Gastrocnemius medialis (tissue), 4 donors: ENCODE measurements around the gene ZNF570. TPM values are rescaled to one million over a fixed set of nuclear protein-coding genes. Genes with fewer than 3 reads are reported as not detected.

Experiments used
- ATAC-seq, 2 donors: fragments of 150-250 bp; one replicate each; pipeline ENCODE4 v1.9.1; 2016
- DNase-seq, 2 donors: peaks; one replicate each; pipeline ENCODE4 v3.0.0-alpha.2; 2019
- H3K27ac ChIP-seq, 4 donors: fragments of 200-600 bp; sonication (generic); 1 replicate in 1 of 4; 2 replicates in 3 of 4; pipeline ENCODE4 v1.5.1; 2016 to 2018; ENCODE audit warnings: mild to moderate bottlenecking in 2 of 4, moderate library complexity in 1 of 4
- H3K27me3 ChIP-seq, 3 donors: fragments of 200-600 bp; sonication (generic) in 2 of 3; 1 replicate in 1 of 3; 2 replicates in 2 of 3; pipeline versions ENCODE4 v1.5.1 to v1.6.0; 2016 to 2019; ENCODE audit warnings: mild to moderate bottlenecking in 1 of 3, moderate library complexity in 1 of 3
- H3K36me3 ChIP-seq, 2 donors: fragments of 200-600 bp; sonication (generic) in 1 of 2; one replicate each; pipeline ENCODE4 v1.5.1; 2017 to 2018
- H3K4me1 ChIP-seq, 2 donors: fragments of 200-600 bp; sonication (generic) in 1 of 2; one replicate each; pipeline ENCODE4 v1.5.1; 2016 to 2017; ENCODE audit warnings: mild to moderate bottlenecking in 2 of 2
- H3K4me3 ChIP-seq, 4 donors: fragments of 200-600 bp; sonication (generic) in 3 of 4; 1 replicate in 1 of 4; 2 replicates in 3 of 4; pipeline ENCODE4 v1.5.1; 2016 to 2019; ENCODE audit warnings: mild to moderate bottlenecking in 2 of 4
- H3K9me3 ChIP-seq, 3 donors: fragments of 200-600 bp; sonication (generic) in 2 of 3; 1 replicate in 1 of 3; 2 replicates in 2 of 3; pipeline ENCODE4 v1.5.1; 2016 to 2019
- CTCF ChIP-seq, 5 experiments: fragments of 450-650 bp in 3 of 5; fragments of 200-600 bp in 2 of 5; sonication (generic) in 2 of 5; IDR thresholded peaks in 4 of 5; conservative IDR thresholded peaks in 1 of 5; 1 replicate in 4 of 5; 2 replicates in 1 of 5; pipeline ENCODE4 v1.5.1; 2016 to 2019; ENCODE audit warnings: antibody characterized with exemption in 5 of 5, mild to moderate bottlenecking in 3 of 5, moderate library complexity in 3 of 5
- POLR2A ChIP-seq, 2 donors: fragments of 450-650 bp; IDR thresholded peaks; one replicate each; pipeline ENCODE4 v1.6.1; 2017; ENCODE audit warnings: antibody characterized with exemption in 2 of 2, mild to moderate bottlenecking in 2 of 2, moderate library complexity in 2 of 2
- in situ Hi-C, 4 donors: fragments of 200-750 bp; cut with MboI; loops; one replicate each; pipeline versions ENCODE4 v1.15.0 to v1.8.0; 2017; ENCODE audit warnings: low sequenced_read_pairs in 4 of 4
- intact Hi-C: fragments of 100-400 bp; cut with DNase I; formaldehyde crosslinking; loops from one replicate; pipeline ENCODE4 v1.15.1; 2023; ENCODE audit warnings: low total_unique reads
- total RNA-seq, 4 donors: library from RNA; depleted of rRNA; stranded (reverse); fragments of >200 nt; gene quantifications; one replicate each; pipeline versions ENCODE4 v1.1.0 to v1.2.3, GENCODE V29; 2016

The ZNF570 gene
- total RNA-seq, 4 donors from 2014 or later = 2.3 to 3.5 (median 2.8) TPM

- no peaks in the 10 kb centered on the region for H3K27me3 ChIP-seq
- TF ChIP-seq POLR2A (IDR thresholded peaks at IDR 0.05) (no peak), CTCF (IDR thresholded peaks at IDR 0.05 in 4 of 5, conservative IDR thresholded peaks at IDR 0.05 in 1 of 5) (no peak)
- in situ Hi-C loops (no loop called here), intact Hi-C loops (loop anchor here (1.0 to 5.0 kb wide), 4 partner anchors 40 to 334 kb away; partner anchors contain the start of genes ZNF383, ZNF540, ZNF569 and ZNF571)
- ATAC-seq (peak in 1 of 2 donors; percentile 4), DNase-seq (no peak)
- peak overlapping the region; percentile 59 to 78 (median 76) for H3K4me3 ChIP-seq
- peaks cover 0 to 4% of the 10 kb centered on the region in 2 donors for H3K4me1 ChIP-seq
- peaks cover 0 to 3% (median 0%) of the 10 kb centered on the region in 3 donors for H3K9me3 ChIP-seq
- peak overlapping the region; percentile 78 to 85 (median 82) for H3K27ac ChIP-seq
- peaks cover 0 to 28% of the 10 kb centered on the region in 2 donors for H3K36me3 ChIP-seq
Observed at GRCh38 chr19:37507167-37507464, 38.0 kb downstream of the ZNF570 start.

GRCh38 chr19:37511186-37511585 lies 42.0 kb downstream of the ZNF570 start:
- Histone ChIP-seq H3K36me3 (peaks cover 0 to 51% of the 10 kb centered on the region in 2 donors), H3K4me3 (no peak overlapping the region), H3K4me1 (peaks cover 0 to 4% of the 10 kb centered on the region in 2 donors), H3K27me3 (no peaks in the 10 kb centered on the region), H3K9me3 (no peaks in the 10 kb centered on the region), H3K27ac (no peak overlapping the region)
- TF ChIP-seq POLR2A (IDR thresholded peaks at IDR 0.05) (no peak), CTCF (IDR thresholded peaks at IDR 0.05 in 4 of 5, conservative IDR thresholded peaks at IDR 0.05 in 1 of 5) (no peak)
- ATAC-seq (no peak), DNase-seq (no peak)
- intact Hi-C loops (no loop called here), in situ Hi-C loops (no loop called here)

DNA sequence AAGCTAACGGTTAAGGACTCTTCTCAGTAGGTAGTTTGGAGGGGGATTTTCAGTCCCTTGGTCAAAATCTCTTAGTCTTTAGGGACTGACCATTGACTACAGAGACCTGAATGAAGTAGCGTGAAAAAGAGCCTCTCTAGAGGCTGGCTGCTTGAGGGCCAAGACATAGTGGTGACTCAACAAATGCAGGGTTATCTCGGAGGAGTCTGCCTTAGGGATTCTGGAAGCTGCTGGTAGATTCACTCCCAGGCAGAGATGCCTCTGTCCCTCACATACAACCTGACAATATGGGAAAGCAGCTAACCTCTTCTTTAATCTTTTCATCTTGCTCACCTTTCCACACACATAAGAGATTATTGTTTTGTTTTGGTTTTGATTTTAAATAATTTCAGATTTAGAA lies 42.7 kb downstream of the ZNF570 start:
- Histone ChIP-seq H3K9me3 (no peaks in the 10 kb centered on the region), H3K36me3 (peaks cover 0 to 58% of the 10 kb centered on the region in 2 donors), H3K27me3 (no peaks in the 10 kb centered on the region), H3K4me3 (no peak overlapping the region), H3K27ac (no peak overlapping the region), H3K4me1 (peaks cover 0 to 4% of the 10 kb centered on the region in 2 donors)
- intact Hi-C loops (no loop called here), in situ Hi-C loops (no loop called here)
- DNase-seq = no peak
- TF ChIP-seq POLR2A (IDR thresholded peaks at IDR 0.05) (no peak), CTCF (IDR thresholded peaks at IDR 0.05 in 4 of 5, conservative IDR thresholded peaks at IDR 0.05 in 1 of 5) (no peak)
- no peak for ATAC-seq

GRCh38 chr19:37513397-37513796 lies 44.2 kb downstream of the ZNF570 start:
- peaks cover 0 to 64% of the 10 kb centered on the region in 2 donors for H3K36me3 ChIP-seq
- no peak for DNase-seq
- H3K9me3 ChIP-seq = peaks cover 0 to 3% (median 0%) of the 10 kb centered on the region in 3 donors
- H3K4me1 ChIP-seq = no peaks in the 10 kb centered on the region
- in situ Hi-C loops (no loop called here), intact Hi-C loops (no loop called here)
- H3K27ac ChIP-seq = no peak overlapping the region
- H3K4me3 ChIP-seq = no peak overlapping the region
- no peak for ATAC-seq
- TF ChIP-seq CTCF (IDR thresholded peaks at IDR 0.05 in 4 of 5, conservative IDR thresholded peaks at IDR 0.05 in 1 of 5) = no peak
- no peak for TF ChIP-seq POLR2A (IDR thresholded peaks at IDR 0.05)
- no peaks in the 10 kb centered on the region for H3K27me3 ChIP-seq

DNA sequence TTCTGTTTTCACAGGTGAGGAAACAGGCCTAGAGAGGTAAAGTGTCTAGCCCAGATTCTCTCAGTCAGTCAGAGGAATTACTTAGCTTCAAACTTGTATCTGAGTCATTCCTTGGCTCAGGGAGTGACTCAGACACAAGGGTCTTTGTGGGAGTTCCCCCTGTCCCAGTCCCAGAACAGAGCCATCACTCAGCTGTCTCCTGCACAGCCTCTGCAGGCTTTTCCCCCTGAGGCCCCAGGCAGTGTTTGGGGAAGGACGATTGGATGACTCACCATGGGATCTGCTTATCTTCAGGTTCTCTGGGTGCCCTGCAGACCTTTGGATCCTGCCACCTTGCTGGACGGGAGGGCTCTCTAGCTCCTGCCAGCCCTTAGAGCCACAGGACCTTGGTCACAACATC lies 50.7 kb downstream of the ZNF570 start:
- TF ChIP-seq CTCF (IDR thresholded peaks at IDR 0.05 in 4 of 5, conservative IDR thresholded peaks at IDR 0.05 in 1 of 5) (no peak), POLR2A (IDR thresholded peaks at IDR 0.05) (no peak)
- Histone ChIP-seq H3K27me3 (no peaks in the 10 kb centered on the region), H3K27ac (no peak overlapping the region), H3K9me3 (peaks cover 0 to 12% (median 7%) of the 10 kb centered on the region in 3 donors), H3K36me3 (peaks cover 3 to 50% of the 10 kb centered on the region in 2 donors), H3K4me3 (no peak overlapping the region), H3K4me1 (no peaks in the 10 kb centered on the region)
- no peak for DNase-seq
- ATAC-seq = no peak
- in situ Hi-C loops (no loop called here), intact Hi-C loops (no loop called here)
